Activated CD4-positive, alpha-beta T cell treated with anti-CD3 and anti-CD28 coated beads, Interleukin-2, amount 50 U/mL, for 24 hours (primary cell): Measurements from ENCODE around the gene ZFYVE27.
A peak's percentile ranks its signal among the peaks of the same experiment; 100 is the strongest.
"Not testable (repeated sequence)": the region's sequence is repeated elsewhere in the genome, so short reads cannot be mapped to it uniquely, and the experiment has no call there.

Source experiments
- DNase-seq, 2 donors: peaks; one replicate each; pipeline ENCODE4 v3.0.0-alpha.2; 2020; ENCODE audit warnings: low read depth in 1 of 2, low spot score in 1 of 2

Gene ZFYVE27, protein sequence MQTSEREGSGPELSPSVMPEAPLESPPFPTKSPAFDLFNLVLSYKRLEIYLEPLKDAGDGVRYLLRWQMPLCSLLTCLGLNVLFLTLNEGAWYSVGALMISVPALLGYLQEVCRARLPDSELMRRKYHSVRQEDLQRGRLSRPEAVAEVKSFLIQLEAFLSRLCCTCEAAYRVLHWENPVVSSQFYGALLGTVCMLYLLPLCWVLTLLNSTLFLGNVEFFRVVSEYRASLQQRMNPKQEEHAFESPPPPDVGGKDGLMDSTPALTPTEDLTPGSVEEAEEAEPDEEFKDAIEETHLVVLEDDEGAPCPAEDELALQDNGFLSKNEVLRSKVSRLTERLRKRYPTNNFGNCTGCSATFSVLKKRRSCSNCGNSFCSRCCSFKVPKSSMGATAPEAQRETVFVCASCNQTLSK

DNA sequence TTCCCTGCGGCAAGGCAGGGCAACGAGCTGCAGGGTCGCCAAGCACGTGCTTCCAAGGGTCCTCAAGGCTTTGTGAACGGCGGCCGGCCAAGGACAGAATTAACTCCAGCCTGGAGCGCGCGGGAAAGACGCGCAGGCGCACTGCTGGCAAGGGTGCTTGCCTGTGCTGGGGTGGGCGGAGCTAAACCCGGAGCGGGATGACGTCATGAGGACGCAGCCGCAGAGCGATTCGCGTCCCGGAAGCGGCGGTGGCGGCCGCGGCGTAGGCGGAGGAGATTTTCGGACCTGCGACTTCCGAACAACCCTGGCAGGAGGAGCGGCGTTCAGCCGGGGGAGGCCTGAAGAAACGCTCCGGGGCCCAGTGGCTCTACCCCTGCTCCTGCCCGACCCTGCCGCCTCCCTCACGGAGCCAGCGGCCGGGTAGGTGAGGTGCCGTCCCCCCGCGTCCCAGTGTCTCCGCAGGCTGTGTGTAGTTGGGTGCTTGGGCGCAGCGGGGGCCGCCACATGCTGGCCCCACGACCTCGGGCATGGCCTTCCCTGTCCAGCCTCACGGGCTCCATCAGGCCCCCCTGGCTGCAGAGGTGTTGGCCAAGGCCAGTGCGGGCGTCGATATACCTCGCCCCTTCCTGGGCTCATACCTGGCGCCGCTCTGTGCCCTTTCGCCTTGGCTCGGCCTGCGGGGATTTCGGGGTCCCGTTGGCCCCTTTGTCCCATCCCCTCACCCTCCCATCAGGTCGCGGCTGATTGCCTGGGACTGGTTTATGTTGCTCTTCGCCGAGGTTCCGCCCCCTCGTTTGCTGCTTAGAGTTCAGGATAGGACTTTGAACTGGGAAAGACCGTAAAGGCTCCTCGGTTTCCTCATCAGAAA is at the start of gene ZFYVE27:
Gene ZFYVE27 (plus strand): TSS at position 227 of the 868 bp plus-strand sequence. CDS start 1,350 bp downstream, outside the sequence.
- peak; percentile 94 to 95 for DNase-seq

DNA sequence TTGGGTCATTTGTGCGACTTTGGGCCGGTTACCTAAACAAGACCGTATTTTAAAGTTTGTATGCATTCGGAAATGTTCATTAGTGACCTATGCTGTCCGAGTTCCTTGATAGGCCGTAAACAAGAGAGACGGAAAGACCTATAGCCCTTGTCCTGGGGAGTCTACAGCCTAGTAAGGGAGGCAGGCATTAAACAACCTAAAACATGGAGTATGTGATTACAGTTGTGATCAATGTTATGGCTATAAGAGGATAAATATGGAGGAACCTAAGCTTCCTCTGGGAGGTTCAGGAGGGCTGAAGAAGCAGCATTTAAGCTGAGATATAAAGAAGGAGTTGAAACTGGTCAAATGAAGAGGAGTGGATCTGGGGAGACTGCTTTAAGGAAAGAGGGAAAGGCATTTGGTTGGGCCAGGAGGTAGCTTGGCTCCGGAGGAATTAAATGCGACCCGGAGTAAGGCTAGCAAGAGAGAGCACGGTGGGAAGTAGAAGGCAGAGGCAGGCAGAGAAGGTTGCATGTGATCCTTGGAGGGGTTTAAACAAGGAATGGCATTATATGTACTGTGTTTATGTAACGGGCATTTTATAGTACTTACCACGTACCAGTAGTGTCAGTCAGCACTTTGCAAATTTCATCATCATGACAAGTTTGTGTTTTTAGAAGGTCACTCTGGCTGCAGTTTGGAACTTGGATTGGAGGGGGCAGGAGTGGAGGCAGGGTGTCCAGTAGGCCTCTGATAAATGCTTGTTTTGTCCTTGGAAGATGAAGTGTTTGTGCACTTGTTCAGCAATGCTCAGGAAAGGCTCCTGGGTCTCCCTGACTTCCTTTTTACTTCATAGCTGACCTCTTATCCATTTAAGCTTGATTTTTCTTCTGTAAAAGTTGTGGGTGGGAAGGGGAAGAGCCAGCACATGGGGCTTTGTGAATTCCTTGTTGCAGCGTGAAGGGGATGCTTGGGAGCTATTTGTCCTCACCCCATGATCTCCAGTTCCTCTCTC is 48.8 kb upstream of the ZFYVE27 start:
- no peak for DNase-seq

DNA sequence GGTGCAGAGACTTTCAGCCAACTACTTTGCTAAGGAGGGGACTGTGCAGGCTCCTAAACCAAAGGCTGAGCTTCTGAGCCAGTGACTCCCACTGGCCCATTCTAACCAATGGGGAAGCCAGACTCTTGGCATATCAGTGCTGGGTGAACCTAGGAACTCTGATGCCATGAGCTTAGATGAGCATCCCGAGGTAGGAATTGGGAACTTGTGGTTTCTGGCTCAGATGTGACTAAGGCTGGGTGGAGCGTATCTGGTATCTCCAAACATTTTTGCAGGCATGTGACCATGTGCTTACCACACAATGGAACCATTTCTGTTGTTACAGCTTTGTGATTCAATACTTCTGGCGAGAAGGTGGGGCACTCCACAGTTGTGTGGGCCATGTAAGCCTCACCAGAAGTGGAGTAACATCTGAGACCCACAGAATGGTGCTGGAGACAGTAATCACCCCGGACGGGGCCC is 47.3 kb upstream of the ZFYVE27 start:
- no peak for DNase-seq

DNA sequence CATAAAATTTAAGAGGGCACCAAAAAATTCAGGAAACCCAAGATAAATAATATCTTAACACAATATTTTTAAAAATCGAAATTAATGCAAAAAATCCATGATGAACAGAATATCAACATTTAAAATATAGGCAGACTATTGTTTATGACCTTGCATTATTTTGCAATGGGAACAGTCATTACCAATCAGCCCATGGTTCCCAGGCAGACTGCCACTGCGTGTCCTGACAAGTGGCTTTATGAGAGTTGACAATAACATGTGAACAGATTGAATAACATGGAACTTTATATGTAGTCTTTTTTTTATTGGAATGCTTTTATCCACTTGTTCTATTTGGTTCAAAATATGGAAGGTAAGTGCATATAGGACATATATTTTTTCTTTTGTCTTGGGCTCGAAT is 46.8 kb upstream of the ZFYVE27 start:
- no peak for DNase-seq

DNA sequence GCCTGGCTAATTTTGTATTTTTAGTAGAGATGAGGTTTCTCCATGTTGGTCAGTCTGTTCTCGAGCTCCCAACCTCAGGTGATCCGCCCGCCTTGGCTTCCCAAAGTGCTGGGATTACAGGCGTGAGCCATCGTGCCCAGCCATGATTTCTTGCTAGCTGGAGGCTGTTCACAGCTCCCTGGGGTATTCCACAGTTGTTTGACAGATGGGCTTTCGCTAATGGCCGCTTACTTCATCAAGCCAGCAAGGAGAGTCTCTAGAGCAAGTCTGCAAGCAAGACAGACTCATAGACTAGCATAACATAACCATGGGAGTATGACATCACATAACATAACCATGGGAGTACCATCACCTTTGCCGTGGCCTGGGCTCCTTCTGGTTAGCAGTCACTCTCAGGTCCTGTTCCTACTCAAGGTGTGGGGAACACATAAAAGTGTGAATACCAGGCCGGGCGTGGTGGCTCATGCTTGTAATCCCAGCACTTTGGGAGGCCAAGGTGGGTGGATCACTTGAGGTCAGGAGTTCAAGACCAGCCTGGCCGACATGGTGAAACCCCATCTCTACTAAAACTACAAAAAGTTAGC is 38.8 kb upstream of the ZFYVE27 start:
- DNase-seq, result not testable (repeated sequence)

DNA sequence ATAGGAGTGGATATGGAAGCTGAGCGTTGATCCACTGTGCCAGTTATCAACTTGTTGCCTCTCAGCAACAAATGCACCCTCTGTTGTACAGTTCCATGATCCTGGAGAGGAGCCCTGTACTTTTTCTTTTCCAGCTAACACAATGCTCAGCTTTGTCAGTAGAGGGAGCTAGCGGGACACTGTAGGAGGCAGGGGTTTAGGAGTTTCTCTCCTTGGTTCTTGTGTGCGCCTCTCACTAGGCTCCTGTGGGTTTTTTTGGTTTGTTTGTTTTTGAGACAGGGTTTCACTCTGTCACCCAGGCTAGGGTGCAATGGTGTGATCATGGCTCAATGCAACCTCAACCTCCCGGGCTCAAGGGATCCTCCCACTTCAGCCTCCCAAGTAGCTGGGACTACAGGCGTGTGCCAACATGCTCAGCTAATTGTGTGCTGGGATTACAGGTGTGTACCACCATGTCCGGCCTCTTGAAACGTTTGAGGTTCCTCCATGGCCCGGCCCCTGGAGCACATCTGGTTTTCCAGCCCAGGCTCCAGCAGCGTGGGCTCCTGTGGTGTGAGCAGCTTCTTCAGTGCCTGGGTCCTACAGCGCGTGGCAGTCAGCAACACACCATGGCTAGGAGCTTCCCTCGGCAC is 35.4 kb upstream of the ZFYVE27 start:
- peak in 1 of 2 donors; percentile 54 for DNase-seq

DNA sequence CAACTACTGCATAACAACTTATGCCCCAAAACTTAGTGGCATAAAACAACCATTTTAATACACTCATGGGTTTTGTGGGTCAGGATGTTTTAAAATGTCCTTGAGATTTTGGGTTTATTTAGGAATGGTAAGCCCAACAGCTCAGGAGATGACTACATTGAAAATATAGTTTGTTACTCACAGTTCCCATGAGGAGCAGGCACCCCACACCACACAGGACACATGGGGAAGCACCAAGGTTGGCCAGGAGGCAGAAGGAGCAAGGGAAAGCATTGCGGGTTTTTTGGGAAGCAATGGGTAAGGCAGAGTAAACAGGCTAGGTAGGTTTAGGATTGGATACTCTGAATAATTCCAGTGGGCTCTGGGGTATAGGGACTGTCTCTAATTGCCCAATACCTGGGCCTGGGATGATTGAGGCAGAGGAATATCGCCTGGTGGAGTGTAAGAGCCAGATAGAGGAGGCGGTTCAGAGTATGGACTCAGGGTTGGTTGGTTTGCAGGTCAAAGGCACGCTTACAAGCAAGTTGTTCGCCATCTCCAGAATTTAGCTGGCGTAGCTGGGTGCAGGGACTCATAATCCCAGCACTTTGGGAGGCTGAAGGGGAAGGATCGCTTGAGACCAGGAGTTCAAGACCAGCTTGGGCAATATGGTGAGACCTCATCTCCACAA is 33.4 kb upstream of the ZFYVE27 start:
- DNase-seq, result no peak

DNA sequence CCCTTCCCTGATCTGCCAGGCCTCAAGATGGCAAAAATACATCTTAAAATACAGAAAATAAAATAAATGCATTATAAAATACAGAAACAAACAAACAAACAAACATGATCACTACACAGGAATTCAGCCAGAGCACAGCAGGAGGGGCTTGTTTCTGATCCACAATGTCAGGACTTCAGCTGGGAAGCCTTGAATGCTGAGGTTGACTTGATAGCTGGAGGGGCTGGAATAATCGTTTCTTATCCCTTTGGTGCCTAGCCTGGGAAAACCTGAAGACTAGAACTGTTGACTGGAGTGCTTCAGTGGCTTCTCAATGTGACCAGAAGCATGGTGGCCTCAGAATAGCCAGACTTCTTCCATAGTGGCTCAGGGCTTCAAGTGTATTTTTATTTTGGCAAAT is 32.6 kb upstream of the ZFYVE27 start:
- no peak for DNase-seq

DNA sequence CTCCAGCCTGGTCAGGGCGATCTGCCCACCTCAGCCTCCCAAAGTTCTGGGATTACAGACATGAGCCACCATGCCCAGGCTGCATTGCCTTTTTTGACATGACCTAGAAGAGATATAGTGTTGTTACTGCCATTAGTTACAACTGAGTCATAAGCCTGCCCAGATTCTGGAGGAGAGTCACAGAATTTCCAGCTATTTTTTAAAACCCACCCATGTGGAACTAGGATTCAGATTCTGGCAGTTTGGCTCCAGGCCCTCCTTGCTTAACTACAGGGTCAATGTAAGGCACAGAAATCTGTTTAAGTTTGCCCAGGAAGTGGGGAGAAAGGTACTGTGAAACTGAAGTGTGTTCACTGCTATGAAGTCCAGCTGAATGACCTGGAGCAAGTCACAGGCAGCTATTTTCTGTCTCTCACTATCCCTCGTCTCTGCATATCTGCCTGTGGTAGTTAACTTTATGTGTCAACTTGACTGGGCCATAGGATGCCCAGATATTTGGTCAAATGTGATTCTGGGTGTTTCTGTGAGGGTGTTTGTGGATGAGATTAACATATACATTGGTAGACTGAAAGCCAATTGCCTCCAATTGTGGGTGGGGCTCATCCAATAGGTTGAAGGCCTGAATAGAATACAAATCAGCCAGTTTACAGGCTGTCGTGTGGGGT is 31.8 kb upstream of the ZFYVE27 start:
- no peak for DNase-seq

DNA sequence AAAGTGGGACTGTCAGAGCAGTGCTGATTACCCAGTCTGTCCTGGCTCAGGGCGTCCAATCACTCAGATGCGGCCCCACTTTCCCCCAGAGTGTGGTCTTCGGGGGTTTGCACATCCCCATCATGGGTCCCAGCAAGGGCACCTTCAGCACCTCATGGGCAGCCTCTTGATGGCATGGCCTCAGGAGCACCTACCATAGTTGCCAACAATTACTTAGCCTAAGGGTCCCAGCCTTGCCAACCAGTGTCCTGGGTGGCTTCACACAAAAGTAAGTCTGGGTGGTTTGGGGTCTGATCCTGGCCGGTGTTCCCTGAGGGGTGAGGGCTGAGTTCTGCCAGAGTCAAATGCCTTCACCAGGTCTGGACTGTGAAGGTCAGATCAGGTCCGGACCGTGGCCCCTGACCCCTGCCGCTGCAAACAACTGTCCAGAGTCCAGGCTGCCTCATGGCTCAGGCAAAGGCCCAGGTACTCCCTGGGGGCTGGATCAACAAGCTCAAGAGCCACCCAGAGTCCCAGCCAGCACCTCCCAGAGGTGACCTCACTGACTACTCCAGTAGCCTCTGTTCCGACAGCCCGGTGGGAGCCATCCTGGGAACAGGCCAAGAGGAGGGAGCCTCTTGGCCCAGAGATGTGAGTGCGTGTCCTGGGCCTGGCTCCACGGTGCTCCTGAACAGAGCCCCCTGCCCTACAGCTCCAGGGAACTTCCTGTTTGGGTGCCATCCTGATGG is 29.6 kb upstream of the ZFYVE27 start:
- no peak for DNase-seq

DNA sequence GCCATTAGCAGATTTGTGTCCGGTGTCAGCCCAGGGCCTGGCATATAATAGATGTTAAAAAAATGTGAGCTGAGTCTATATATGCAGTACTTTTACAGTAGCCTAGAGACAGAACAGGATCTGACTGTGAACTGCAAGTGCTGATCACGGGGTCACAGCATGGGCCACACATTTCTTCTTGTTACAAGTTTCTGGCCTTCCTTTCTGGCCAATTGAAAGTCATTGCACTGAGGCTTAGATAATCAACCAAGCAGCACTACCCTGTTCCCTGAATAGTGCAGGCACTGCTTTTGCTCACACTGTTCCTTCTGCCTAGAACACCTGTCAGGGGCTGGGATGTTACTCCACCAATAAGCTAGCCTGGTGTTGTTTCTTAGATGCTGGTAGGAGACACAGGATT is 28.8 kb upstream of the ZFYVE27 start:
- DNase-seq, result no peak

DNA sequence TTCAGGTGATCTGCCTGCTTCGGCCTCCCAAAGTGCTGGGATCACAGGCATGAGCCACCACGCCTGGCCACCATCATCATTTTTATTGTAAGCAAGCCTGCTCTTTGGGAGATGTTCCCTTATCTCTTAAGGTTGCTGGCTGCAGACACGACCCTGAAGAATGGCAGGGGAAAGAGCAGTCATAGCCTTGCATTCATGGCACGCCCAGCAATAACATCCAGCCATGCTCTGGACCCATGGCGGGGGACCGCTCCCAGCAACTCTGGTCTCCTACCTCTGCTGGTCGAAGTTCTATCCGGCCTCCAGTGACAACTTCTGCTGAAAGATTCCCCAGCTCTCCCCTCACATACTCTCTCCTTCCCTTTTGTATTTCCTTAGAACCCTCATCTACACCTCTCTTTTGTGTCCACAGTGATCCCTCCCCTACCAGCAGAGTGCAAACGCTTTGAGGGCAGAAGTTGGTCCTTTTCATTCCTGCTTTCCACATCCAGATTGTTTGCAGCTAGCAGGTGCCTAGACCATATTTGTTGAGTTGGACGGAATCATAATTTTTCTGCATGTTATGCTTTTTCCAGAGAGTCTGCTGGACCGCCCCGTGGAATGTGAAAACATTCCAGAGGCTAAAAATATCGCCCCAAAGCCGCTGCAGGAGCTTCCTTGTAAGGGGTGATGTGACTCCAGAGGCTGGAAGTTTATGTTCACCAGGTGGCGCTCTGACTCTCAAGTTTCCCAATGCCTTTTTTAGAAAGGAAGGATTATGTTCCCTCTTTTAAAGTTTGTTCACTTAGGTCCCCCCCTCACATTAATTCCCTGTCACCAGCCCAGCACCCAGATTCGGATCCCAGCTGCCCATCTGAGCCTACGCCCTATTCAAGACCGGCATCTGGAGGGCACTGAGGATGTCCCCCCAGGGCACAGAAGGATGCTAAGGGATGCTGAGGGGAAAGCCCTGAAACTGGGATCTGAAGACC is 27.7 kb upstream of the ZFYVE27 start:
- peak in 1 of 2 donors; percentile 12 for DNase-seq

DNA sequence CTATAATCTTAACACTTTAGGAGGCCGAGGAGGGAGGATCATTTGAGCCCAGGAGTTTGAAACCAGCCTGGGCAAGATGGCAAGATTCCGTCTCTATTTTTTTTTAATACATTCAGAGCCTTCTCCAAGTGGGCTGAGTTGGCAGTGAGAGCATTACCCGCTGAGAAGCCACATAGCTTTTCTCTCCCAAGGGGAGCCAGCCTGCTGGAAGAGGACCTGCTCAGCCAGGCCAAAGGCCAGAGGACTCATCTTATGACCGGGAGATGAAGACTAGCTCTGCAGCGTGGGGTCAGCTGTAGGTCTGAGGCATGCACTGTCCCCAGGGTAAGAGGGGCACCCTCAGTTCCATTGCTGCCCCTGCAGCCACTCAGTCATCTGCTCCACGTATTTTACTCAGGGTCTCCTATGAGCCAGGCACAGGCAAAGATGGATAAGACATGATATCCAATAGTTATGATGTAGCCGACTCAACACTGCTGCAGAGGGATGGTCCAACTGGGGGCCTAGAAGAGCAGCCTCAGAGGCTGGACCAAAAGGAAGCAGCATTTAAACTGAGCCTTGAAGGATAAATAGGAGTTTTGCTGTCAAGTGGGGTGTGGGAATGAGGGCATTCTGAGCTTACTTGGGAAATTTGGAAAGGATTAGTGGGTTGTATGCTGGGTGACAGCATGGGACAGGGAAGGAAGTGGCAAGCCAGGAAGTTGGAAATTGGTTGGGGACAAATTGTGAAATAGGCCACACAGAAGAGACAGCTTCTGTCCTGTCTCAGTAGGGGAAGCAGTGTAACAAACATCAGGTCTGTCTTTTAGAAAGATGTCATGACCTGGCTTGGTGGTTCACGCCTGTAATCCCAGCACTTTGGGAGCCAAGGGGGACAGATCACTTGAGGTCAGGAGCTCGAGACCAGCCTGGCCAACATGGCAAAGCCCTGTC is 25.0 kb upstream of the ZFYVE27 start:
- no peak for DNase-seq

DNA sequence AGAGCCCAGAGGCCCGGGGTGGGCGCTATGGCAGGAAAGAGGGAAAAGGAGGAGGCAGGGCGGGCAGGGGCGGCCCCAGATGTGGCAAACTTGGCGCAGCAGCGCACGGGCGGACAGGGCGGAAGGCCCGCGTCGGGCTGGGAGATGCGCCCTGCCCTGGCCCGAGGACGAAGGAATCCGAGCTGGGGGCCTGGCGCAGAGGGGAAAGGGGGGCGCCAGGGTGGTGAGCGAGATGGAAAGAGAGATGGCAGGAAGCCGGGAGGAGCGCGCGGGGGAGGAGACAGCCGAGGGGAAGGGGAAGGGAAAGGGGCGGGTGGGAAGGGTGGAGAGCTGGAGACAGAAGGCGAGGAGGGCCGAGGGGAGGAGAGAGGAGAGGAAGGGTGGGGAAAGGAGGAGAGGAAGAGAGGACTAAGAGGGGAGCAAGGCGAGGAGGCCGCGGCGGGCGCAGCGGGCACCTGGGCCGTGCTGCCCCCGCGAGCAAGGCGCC is 23.5 kb upstream of the ZFYVE27 start, which contains the start of gene MARVELD1:
Gene MARVELD1 (plus strand): TSS at position 392 of the 487 bp plus-strand sequence. CDS start 147 bp downstream, outside the sequence.
- DNase-seq, result no peak

DNA sequence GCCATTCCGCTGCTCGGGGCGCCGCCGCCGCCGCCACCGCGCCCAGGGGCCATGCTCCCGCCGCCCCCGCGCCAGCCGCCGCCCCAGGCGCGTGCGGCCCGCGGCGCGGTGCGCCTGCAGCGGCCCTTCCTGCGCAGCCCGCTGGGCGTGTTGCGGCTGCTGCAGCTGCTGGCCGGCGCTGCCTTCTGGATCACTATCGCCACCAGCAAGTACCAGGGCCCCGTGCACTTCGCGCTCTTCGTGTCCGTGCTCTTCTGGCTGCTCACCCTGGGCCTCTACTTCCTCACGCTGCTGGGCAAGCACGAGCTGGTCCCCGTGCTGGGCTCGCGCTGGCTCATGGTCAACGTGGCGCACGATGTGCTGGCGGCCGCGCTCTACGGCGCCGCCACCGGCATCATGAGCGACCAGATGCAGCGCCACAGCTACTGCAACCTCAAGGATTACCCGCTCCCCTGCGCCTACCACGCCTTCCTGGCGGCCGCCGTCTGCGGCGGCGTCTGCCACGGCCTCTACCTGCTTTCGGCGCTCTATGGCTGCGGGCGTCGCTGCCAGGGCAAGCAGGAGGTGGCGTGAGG is 23.0 kb upstream of the ZFYVE27 start:
- DNase-seq, result peak in 1 of 2 donors; percentile 36
